GM19193 (cell line): ENCODE results near the gene SNAPC1.

Experiments used
- POLR2A ChIP-seq: IDR thresholded peaks from 4 replicates; pipeline ENCODE4 v1.6.1; 2011; ENCODE audit not compliant: insufficient read depth, insufficient read length; ENCODE audit errors: extremely low read depth

Gene SNAPC1

GRCh38 chr14:61832783-61833182 is 70.6 kb downstream of the SNAPC1 start:
- no peak for TF ChIP-seq POLR2A

- TF ChIP-seq POLR2A: no peak
Measured at GRCh38 chr14:61836184-61836583, 74.0 kb downstream of the SNAPC1 start.

- TF ChIP-seq POLR2A: no peak
Measured at GRCh38 chr14:61836807-61837206, 74.6 kb downstream of the SNAPC1 start.

- TF ChIP-seq POLR2A: no peak
Measured at GRCh38 chr14:61837336-61838229, 75.4 kb downstream of the SNAPC1 start.

GRCh38 chr14:61838661-61839245 is 76.5 kb downstream of the SNAPC1 start:
- no peak for TF ChIP-seq POLR2A

GRCh38 chr14:61839507-61839906 is 77.3 kb downstream of the SNAPC1 start:
- TF ChIP-seq POLR2A: no peak

GRCh38 chr14:61841145-61841544 is 78.9 kb downstream of the SNAPC1 start:
- TF ChIP-seq POLR2A: no peak
